ENCODE measurements around the gene EP300.

The EP300 gene

DNA sequence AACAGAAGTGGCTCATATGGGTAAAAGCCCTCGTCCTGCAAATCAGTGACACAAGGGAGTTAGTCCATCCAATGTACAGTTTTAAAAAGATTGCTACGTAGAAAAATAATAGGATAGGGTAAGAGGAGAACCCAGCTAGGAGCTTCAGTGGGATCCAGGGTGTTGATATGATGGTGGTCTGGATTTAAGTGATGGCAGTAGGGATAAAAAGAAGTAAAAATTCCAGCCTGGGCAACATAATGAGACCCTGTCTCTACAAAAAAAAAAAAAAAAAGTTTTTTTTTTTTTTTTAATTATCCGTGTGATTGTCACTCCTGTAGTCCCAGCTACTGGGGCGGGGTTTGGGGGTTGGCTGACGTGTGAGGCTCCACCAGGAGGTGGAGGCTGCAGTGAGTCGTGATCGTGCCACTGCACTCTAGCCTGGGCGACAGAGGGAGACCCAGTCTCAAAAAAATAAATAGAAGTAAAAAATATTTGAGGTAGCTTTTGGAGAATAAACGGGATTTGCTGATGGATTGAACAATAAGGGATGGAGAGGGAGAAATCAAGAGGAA is 105.7 kb downstream of the EP300 start:
- in situ Hi-C loops (cut with MboI; ENCODE audit: low sequenced_read_pairs) = no loop called here

DNA sequence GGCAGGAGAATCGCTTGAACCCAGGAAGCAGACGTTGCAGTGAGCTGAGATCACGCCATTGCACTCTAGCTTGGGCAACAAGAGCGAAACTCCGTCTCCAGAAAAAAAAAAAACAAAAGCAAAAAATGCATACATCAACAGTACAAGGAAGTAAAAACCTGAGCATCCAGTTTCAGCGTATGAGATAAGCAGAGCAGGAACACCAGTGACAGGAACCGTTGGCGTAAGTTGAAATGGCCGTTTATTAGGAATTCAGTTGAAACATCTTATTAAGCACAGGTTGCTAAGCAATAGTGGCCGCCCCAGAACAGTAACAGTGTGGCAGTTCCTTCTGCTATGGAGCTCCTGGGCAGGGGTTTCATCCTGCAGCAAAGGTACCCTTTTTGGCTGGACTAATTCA is 108.7 kb downstream of the EP300 start:
- in situ Hi-C loops (cut with MboI; ENCODE audit: low sequenced_read_pairs) = no loop called here

DNA sequence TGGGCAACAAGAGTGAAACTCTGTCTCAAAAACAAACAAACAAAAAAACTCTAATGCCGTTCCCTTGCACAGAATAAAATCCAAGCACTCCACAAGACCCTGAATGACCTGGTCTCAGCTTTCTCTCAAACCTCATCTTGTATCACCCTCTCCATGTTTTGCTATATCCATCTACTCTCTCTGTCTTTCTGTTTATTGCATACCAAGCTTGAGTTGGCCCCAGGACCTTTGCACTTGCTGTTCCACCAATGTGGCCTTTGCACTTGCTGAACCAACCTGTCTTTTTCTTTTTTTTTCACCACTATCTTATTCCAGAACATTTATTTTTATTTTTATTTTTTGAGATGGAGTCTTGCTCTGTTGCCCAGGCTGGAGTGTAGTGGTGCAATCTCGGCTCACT is 110.7 kb downstream of the EP300 start:
- in situ Hi-C loops (cut with MboI; ENCODE audit: low sequenced_read_pairs) = no loop called here

DNA sequence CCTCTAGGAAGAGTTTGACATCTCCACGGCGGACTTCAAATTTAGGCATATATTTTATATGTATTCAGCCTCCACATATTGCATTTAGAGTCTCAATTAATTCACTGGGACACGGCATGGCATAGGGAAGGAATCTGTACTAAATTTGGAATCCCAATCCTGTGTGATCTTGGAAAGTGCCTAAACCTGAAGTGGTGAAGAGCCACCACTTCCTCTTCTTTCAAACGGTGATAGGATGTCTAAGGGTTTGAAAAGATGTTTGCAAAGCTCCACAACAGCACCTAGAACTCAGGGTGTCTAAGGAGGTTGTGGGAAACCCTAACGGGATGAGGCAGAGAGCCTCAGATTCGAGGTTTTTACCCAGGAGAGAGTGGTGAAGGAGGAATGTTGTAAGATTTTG is 111.7 kb downstream of the EP300 start:
- in situ Hi-C loops (cut with MboI; ENCODE audit: low sequenced_read_pairs) = no loop called here

DNA sequence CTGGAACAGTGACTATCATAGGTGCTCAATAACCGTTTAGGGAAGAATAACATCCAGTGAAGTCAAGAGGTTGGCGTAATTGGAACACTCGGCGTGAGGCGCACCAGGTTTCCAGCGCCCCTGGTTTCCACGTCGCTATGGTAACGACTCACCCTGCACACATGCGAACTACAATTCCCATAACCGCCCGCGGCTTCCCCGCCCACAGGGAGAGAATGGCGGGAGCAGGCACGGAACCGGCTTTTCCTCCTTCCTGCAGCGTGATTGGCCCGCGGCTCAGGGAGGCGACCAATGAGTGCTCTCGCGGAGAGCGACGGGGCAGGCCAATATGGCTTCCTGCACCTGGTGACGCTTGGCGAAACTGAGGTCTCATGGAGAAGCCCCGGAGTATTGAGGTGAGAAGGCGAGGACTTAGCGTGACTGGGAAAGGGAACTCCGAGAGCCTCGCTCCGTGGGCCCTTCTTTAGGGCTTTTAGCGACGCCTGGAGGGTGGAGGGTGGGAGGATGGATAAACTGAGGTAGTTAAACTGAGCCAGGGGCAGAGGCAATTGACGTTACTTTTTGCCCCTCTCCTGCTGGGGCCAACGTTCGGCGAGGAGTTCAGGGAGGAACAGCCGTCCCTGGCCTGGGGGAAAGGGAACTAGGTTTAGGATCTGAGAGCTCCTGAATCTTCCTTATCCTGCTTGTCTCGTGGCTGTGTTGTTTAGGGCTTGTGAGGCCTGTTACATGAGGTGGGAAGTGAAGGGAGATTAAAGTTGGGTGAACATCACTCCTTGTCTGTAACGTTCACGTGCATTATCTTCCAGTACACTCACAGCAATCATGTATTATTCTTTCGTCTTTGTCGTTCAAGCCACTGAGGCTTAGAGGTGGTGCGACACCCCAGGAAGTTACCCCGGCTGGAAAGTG is 112.9 kb downstream of the EP300 start, which contains the start of gene L3MBTL2:
Gene L3MBTL2 (plus strand): TSS at position 321 of the 909 bp plus-strand sequence. CDS start 51 bp downstream, at position 372.
- in situ Hi-C loops (cut with MboI; ENCODE audit: low sequenced_read_pairs) = no loop called here

DNA sequence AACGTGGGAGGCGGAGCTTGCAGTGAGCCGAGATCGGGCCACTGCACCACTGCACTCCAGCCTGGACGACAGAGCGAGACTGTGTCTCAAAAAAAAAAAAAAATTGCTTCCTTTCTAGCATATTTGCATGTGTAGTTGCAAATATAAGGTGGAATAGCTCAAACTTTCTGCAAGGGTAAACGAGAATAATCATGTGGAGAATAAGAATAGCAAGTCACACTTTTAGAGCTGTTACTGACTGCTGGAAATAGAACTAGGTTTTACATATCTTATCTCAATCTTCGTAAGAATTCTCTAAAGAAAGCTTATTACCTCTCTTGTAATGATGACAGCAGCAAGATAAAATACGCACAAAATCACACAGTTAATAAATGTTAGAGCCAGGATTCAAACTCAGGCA is 114.3 kb downstream of the EP300 start:
- in situ Hi-C loops (cut with MboI; ENCODE audit: low sequenced_read_pairs) = no loop called here

DNA sequence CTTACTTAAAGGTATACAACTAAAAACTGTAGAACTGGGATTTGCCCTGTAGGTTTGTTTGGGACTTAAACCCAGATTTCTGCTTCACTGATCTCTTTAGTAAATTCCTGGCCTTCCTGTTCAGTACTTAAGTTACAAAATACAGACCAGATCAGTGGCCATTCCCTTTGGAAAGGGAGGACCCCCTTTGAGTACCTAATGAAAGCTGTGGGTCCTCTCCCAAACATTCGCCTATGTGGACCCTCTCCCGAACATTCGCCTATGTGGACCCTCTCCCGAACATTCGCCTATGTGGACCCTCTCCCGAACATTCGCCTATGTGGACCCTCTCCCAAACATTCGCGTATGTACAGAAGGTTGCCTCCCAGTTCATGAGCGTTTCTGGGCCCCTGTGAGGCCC is 123.0 kb downstream of the EP300 start:
- in situ Hi-C loops (cut with MboI; ENCODE audit: low sequenced_read_pairs) = no loop called here

DNA sequence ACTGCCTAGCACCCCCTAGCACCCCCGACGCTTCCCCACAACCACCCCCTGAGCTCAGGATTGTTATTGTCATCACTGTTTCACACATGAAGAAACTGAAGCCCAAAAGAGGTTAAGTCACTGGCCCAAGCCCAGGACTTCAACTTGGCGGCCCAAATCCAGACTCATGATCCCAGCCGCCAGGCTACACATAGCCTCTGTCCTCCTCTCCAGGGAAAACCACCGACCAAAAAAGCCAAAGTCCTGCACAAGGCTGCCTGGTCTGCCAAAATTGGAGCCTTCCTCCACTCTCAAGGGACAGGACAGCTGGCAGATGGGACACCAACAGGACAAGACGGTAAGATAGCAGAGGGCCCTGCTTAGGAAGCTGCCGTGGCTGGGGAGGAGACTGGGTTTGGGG is 123.5 kb downstream of the EP300 start:
- in situ Hi-C loops (cut with MboI; ENCODE audit: low sequenced_read_pairs) = no loop called here

DNA sequence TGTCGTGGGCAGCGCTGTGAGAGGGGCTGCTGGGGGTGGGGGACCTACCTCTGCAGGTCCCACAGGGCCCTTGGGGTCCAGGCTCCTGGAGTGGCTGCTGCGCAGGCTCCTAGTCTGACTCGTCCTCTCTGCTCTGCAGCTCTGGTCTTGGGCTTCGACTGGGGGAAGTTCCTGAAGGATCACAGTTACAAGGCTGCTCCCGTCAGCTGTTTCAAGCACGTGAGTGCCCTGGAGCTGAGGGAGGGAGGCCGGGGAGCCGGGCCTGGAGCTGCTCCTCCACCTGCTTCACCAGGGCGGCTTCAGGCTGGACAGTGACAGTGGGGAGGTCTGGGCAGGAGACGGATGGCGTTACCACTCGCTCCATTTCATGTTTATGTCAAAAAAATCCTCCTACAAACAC is 124.6 kb downstream of the EP300 start:
- in situ Hi-C loops (cut with MboI; ENCODE audit: low sequenced_read_pairs) = no loop called here

DNA sequence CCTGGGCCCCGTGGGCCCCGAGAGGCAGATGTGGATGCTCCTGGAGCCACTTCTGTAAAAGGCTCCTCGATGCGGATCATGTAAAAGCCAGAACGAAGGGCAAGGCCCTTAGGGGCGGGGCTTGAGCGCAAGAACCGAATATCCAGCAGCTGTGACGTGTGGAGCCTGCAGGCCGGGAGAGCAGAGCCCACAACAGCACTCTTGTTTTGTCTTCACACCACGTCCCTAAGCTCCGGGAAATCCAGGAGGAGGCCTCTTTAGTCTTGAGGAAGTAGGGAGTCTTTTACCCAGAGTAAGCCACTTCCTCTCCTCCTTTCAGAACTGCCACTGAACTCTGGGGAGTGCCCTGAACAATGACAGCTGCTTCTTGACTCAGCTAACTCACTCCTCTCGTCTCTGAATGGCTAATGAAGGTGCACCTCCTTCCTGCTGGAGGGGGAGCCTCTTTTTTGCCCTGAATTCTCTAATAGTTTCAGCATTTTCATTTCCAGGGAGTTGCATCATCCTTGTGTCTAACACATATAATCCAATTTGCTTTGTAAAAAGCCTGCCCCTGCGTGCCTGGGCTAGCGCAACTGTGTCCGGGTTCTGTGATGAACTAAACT is 125.3 kb downstream of the EP300 start:
- in situ Hi-C loops (cut with MboI; ENCODE audit: low sequenced_read_pairs) = no loop called here

DNA sequence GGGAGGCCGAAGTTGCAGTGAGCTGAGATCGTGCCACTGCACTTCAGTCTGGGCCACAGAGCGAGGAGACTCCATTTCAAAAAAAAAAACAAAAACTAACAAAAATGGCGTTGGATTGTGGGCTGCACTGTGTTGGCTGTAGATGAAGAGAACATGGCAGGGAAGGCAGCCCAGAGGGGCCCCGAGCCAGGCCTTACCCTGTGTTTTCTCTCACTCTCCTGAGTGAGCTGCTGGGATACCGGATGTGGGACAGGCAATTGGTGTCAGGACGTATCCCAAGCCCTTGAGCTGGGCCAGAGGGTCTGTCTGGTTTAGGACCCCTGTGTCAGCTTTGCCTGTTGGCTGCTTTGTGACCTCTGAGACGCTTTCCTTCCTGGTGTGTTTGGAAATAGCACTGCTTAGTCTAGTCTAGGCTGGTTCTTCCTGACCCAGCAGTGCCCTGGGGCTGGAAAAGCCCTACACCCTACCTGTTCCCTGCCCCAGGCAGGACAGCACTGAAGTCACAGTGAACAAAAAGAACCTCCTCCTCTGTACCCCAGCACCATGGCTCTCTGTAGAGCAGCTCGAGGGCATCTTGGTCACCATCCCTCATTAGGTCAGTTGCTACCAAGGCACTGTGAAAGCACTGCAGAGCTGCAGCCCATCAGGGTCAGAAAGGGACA is 130.6 kb downstream of the EP300 start:
- in situ Hi-C loops (cut with MboI; ENCODE audit: low sequenced_read_pairs) = no loop called here

DNA sequence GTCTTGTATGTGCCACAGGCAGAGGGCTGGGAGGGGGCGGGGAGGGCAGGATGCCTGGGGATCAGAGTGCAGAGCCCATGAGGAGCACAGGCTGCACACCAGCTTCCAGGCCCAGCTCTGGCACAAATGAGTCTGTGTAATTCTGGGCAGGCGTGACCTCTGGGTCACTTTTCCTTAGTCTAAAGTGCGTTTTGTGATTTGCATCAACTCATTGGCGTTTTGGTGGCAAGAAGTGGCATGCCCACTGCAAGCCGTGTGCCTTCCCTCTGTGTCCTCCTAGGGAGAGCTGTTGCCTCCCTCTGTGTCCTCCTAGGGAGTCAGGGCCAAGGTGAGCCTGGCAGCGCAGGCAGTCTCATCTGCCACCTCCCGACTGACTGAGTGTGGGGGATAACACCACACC is 131.1 kb downstream of the EP300 start:
- in situ Hi-C loops (cut with MboI; ENCODE audit: low sequenced_read_pairs) = no loop called here

DNA sequence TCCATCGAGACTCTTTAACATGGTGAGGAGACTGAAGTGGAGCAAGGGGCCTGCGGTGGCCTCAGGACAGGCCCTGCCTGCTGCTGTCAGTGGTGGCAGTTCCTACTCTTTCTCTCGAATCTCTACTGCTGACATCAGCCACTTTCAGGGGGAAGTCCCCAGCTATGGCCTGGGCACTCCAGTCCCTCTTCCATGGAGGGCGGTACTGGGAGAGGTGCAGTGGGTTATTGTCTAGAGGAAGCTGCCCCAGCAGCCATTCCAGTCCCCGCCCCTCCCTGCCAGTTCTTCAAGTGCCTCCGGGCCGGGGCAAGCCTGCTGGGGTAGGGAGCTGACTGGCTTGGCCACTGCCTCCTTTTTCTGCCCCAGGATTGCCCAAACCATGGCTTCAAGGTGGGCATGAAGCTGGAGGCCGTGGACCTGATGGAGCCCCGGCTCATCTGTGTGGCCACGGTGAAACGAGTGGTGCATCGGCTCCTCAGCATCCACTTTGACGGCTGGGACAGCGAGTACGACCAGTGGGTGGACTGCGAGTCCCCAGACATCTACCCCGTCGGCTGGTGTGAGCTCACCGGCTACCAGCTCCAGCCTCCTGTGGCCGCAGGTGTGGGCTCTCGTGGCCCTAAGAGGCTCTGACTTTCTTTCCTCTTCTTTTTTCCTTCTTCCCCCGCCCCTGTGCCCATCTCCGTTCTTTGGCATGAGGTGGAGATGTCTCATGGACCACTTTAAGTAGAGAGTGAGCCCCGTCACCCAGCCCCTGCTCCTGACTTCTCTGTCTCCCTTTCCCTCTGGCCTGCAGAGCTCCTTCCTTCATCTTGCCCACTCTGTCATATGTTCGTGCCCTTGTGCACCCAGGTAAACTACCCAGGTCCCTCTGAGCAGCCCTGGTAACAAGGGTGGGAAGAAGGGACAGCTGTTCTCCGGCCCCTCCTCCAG is 134.6 kb downstream of the EP300 start:
- in situ Hi-C loops (cut with MboI; ENCODE audit: low sequenced_read_pairs) = no loop called here

DNA sequence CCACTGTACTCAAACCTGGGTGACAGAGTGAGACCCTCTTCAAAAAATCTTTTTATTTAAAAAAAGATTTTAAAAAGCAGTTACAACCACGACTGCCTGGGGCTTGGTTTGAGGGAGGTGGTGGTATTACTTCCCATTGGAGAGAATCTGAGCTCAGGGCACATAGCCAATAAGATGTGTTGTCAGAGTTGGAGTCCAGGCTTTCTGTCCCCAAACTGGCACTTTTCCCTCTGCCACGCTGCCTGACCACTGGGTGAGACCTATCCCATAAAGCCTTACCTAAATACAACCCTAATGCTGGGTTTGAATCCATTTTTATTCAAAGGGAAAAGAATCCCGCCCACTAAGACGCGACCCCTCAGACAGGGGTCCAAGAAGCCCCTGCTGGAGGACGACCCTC is 136.8 kb downstream of the EP300 start:
- in situ Hi-C loops (cut with MboI; ENCODE audit: low sequenced_read_pairs) = no loop called here

All from HL-60/S4 treated with phorbol 12-myristate 13-acetate at 8.2 ng/mL for 4 days and 3 days (cell line).